ENCODE data around the gene PNKD.

GRCh38 chr2:218255446-218255845, 14.9 kb upstream of the PNKD start:
- TF ChIP-seq, protein P1, sequence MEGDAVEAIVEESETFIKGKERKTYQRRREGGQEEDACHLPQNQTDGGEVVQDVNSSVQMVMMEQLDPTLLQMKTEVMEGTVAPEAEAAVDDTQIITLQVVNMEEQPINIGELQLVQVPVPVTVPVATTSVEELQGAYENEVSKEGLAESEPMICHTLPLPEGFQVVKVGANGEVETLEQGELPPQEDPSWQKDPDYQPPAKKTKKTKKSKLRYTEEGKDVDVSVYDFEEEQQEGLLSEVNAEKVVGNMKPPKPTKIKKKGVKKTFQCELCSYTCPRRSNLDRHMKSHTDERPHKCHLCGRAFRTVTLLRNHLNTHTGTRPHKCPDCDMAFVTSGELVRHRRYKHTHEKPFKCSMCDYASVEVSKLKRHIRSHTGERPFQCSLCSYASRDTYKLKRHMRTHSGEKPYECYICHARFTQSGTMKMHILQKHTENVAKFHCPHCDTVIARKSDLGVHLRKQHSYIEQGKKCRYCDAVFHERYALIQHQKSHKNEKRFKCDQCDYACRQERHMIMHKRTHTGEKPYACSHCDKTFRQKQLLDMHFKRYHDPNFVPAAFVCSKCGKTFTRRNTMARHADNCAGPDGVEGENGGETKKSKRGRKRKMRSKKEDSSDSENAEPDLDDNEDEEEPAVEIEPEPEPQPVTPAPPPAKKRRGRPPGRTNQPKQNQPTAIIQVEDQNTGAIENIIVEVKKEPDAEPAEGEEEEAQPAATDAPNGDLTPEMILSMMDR (IDR thresholded peaks at IDR 0.05; ENCODE audit: poor library complexity): no peak
- TF ChIP-seq EZH2 (IDR thresholded peaks at IDR 0.05; ENCODE audit: borderline replicate concordance) (no peak), EZH2phosphoT487 (IDR thresholded peaks at IDR 0.05; ENCODE audit: low read depth, severe bottlenecking, unreplicated experiment) (no peak)

Measured in hepatocyte (in vitro differentiated cells).